GM23248 (cell line): ENCODE data around the gene IRX5. TPM values are rescaled to one million over a fixed set of nuclear protein-coding genes. Genes with fewer than 3 reads are reported as not detected.

Experiments used
- DNase-seq: peaks from one replicate; pipeline ENCODE4 v3.0.0-alpha.2; 2015
- H2AFZ ChIP-seq: fragments of 200-600 bp; sonication (generic); 2 replicates; pipeline ENCODE4 v1.6.1; 2016; ENCODE audit warnings: antibody characterized with exemption
- H3F3A ChIP-seq: fragments of 200-600 bp; sonication (generic); 2 replicates; pipeline ENCODE4 v1.6.1; 2016; ENCODE audit warnings: mild to moderate bottlenecking, antibody characterized with exemption, mixed run types; ENCODE audit not compliant: insufficient read depth
- H3K27ac ChIP-seq: fragments of 200-600 bp; sonication (generic); 2 replicates; pipeline ENCODE4 v1.5.1; 2016; ENCODE audit warnings: mild to moderate bottlenecking
- H3K27me3 ChIP-seq: fragments of 200-600 bp; sonication (generic); replicated peaks from 2 replicates; pipeline ENCODE4 v1.6.1; 2016; ENCODE audit warnings: mild to moderate bottlenecking; ENCODE audit not compliant: insufficient read depth
- H3K36me3 ChIP-seq: fragments of 200-600 bp; sonication (generic); 2 replicates; pipeline ENCODE4 v1.6.1; 2016; ENCODE audit warnings: low read depth, mild to moderate bottlenecking
- H3K4me1 ChIP-seq: fragments of 200-600 bp; sonication (generic); 2 replicates; pipeline ENCODE4 v1.6.1; 2016; ENCODE audit warnings: mild to moderate bottlenecking; ENCODE audit not compliant: insufficient read depth
- H3K4me2 ChIP-seq: fragments of 200-600 bp; sonication (generic); one replicate; pipeline ENCODE4 v1.6.1; 2016; ENCODE audit warnings: mild to moderate bottlenecking; ENCODE audit not compliant: unreplicated experiment
- H3K4me3 ChIP-seq: fragments of 200-600 bp; sonication (generic); 2 replicates; pipeline ENCODE4 v1.5.1; 2016; ENCODE audit warnings: mild to moderate bottlenecking
- H3K79me2 ChIP-seq: fragments of 200-600 bp; sonication (generic); 2 replicates; pipeline ENCODE4 v1.6.1; 2016; ENCODE audit warnings: mild to moderate bottlenecking; ENCODE audit not compliant: insufficient read depth
- H3K9ac ChIP-seq: fragments of 200-600 bp; sonication (generic); 2 replicates; pipeline ENCODE4 v1.6.1; 2016; ENCODE audit warnings: mild to moderate bottlenecking
- H3K9me2 ChIP-seq: fragments of 200-600 bp; sonication (generic); 2 replicates; pipeline ENCODE4 v1.6.1; 2016; ENCODE audit warnings: mixed run types, mild to moderate bottlenecking, moderate library complexity; ENCODE audit not compliant: insufficient read depth
- H3K9me3 ChIP-seq: fragments of 200-600 bp; sonication (generic); one replicate; pipeline ENCODE4 v1.6.1; 2017; ENCODE audit warnings: low read depth
- H4K20me1 ChIP-seq: fragments of 200-600 bp; sonication (generic); 2 replicates; pipeline ENCODE4 v1.6.0; 2016; ENCODE audit not compliant: insufficient read depth
- EZH2 ChIP-seq: fragments of 200-600 bp; sonication (generic); IDR thresholded peaks from 2 replicates; pipeline ENCODE4 v1.6.1; 2018; ENCODE audit warnings: antibody characterized with exemption, mild to moderate bottlenecking; ENCODE audit not compliant: insufficient read depth, poor library complexity, severe bottlenecking
- EZH2phosphoT487 ChIP-seq: fragments of 200-600 bp; sonication (generic); IDR thresholded peaks from 2 replicates; pipeline ENCODE4 v1.6.1; 2018; ENCODE audit warnings: antibody characterized with exemption, moderate library complexity, mild to moderate bottlenecking, low read depth; ENCODE audit not compliant: insufficient read depth
- WGBS, 2 experiments: methylation state at CpG; one replicate each; pipeline ENCODE4 v1.1.6; 2015 to 2017; ENCODE audit warnings: low lambda C conversion rate in 2 of 2, low coverage in 1 of 2; ENCODE audit errors: missing lambda C conversion rate in 2 of 2; 5-methylcytosine and 5-hydroxymethylcytosine counted together
- in situ Hi-C: fragments of 300-500 bp; cut with MboI; formaldehyde crosslinking; loops from 2 replicates; pipeline ENCODE4 v1.15.0; 2020
- polyA plus RNA-seq: library from polyadenylated mRNA; unstranded; fragments of >200 nt; fragmentation: Nextera tagmentation; extraction: Ambion mirVana; gene quantifications from 2 replicates; pipeline ENCODE4 v1.2.1, GENCODE V29; 2016
- total RNA-seq: library from RNA; depleted of rRNA; stranded (reverse); fragments of >200 nt; shearing (Covaris generic); gene quantifications from 2 replicates; pipeline ENCODE4 v1.2.3, GENCODE V29; 2014

Gene IRX5
- total and polyA plus RNA-seq, 2 experiments from 2014 or later: 3.6 to 20.6 TPM

DNA sequence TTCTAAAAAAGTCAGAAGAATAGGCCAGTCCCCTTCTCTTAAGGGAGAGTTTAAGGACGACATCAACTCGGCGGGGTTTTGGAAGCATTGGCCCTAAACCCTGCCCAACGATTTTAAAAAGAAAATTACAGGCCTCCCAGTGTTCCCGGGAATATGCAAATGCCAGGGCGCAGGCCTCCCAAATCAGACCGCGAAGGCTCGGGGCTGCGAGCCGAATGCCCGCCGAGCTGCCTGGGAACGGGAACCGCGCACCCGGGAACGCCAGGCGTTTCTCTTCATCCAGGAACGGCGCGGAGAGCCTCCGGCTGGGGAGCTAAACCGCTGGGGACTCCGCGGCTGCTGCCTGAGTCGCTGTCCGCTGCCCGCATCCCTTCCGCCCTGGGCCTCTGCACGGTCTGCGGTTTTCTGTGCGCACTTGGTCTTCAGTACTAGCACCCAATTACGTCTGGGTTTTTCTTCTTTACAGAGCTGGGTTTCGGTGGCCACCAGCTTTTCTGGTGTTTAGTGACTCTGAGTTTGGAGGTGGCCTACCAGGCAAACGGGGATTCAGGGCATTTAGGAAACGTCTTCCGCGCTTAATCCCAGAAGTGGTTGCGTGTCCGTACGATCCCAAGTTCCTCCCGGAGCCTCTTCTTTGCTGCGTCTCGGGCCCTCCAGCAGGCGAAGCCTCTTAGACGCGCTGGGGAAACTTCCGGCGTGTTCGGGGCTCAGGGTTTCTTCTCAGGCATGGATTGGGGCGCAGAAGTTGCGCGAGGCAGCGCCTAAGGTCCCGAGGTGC, 5.7 kb downstream of the IRX5 start:
- DNase-seq: peak; percentile 77
- peaks cover 21% of the 10 kb centered on the region for H3K4me1 ChIP-seq
- H3K36me3 ChIP-seq: peaks cover 3% of the 10 kb centered on the region; the same call in 1 of the 2 replicates
- H3K79me2 ChIP-seq: peaks cover 98% of the 10 kb centered on the region
- 0 out of 2 replicates have a peak, but pooled peaks cover 3% of the 10 kb centered on the region for H3F3A ChIP-seq
- H3K27ac ChIP-seq: peak overlapping the region; percentile 96
- H3K9me3 ChIP-seq: no peaks in the 10 kb centered on the region
- H3K4me2 ChIP-seq: peak overlapping the region; percentile 100
- WGBS, 2 experiments: 1 to 2% methylated on average over 56 of the region's 56 CpGs
- peak overlapping the region; percentile 96 for H3K9ac ChIP-seq
- H3K9me2 ChIP-seq: no peaks in the 10 kb centered on the region
- H4K20me1 ChIP-seq: no peaks in the 10 kb centered on the region
- TF ChIP-seq EZH2phosphoT487 (0 out of 2 replicates have a peak, but pooled peaks have one; percentile 21), EZH2 (no peak)
- H2AFZ ChIP-seq: peak overlapping the region; percentile 65
- in situ Hi-C loops: loop anchor here (10.0 kb wide), 5 partner anchors 742 to 1382 kb away; no protein-coding TSS in a partner anchor
- H3K27me3 ChIP-seq: no peaks in the 10 kb centered on the region
- H3K4me3 ChIP-seq: peak overlapping the region; percentile 87

DNA sequence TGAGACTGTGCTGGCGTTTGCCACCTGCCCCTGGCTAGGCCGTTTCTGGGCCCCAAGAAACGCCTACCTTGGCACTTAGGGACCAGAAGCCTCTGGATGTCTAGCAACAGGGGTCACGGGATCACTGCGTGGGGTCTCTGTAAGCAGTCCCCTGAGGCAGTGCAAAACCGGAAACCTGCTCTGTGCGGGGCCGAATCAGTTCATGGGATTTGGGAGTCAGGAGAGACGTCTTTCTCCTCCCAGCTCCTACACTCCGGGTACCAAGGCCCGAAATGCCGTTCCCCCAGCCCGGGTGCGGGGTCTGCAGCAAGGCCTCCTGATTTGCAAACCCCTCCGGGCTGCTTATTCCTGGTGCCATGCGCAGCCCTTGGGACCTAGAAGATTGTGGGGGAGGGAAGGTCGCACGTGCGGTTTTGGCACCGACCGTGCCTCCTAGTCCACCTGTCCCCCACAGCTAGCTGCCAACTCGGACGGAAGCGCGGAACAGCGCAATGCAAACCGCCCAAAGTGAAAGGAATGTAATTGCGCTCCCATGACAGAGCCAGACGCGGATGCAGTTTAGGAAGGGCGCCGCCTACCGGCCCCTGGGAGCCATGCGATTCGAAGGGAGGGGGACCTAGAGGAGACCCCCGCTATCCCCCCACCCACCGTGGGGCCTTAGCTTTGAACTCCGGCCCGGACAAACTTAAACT, 6.5 kb downstream of the IRX5 start:
- Histone ChIP-seq H2AFZ (peak overlapping the region; percentile 65), H3F3A (no peaks in the 10 kb centered on the region), H3K9me2 (no peaks in the 10 kb centered on the region), H3K4me1 (peaks cover 21% of the 10 kb centered on the region), H3K27ac (peak overlapping the region; percentile 96), H3K4me3 (peak overlapping the region; percentile 87), H3K4me2 (peak overlapping the region; percentile 100), H3K9me3 (no peaks in the 10 kb centered on the region), H3K36me3 (peaks cover 3% of the 10 kb centered on the region; the same call in 1 of the 2 replicates), H3K27me3 (no peaks in the 10 kb centered on the region), H3K9ac (peak overlapping the region; percentile 96), H4K20me1 (no peaks in the 10 kb centered on the region), H3K79me2 (peaks cover 98% of the 10 kb centered on the region)
- TF ChIP-seq EZH2: no peak
- no peak for TF ChIP-seq EZH2phosphoT487
- WGBS, 2 experiments: 2% methylated on average over 35 to 37 of the region's 39 CpGs
- in situ Hi-C loops: loop anchor here (10.0 kb wide), 5 partner anchors 742 to 1382 kb away; no protein-coding TSS in a partner anchor
- peak; percentile 93 for DNase-seq

DNA sequence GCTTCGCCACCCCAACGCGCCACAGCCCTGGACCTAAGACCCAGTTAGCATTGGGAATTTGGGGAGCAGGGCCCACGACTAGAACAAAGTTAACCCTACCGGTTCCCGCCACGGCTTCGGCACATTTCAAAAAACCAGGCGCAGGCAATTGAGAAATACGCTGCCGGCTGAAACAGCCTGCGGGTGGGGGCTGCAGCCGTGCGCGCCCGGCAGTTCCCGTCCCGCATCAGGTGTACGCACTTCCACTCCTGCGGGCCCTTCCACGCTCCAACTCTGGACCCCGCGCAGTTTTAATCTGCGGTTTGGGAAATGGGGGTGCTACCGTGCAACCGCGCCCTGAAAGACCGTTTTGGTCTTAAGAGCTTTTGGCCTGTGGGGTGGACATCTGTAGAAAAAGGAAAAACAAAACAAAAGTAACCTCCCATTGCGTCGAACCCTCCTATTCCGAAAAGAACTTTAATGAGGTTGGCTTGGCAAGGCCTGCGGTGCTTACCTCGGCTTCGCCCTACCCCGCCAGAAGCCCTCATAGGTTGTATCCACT, 7.1 kb downstream of the IRX5 start:
- in situ Hi-C loops: loop anchor here (10.0 kb wide), 5 partner anchors 743 to 1383 kb away; no protein-coding TSS in a partner anchor
- peak overlapping the region; percentile 96 for H3K9ac ChIP-seq

More for the DNA sequence above, 7.1 kb downstream of the IRX5 start:
- Histone ChIP-seq H4K20me1 (no peaks in the 10 kb centered on the region), H3F3A (no peaks in the 10 kb centered on the region), H3K36me3 (peaks cover 3% of the 10 kb centered on the region; the same call in 1 of the 2 replicates), H3K27me3 (no peaks in the 10 kb centered on the region), H3K79me2 (peaks cover 96% of the 10 kb centered on the region), H3K9me2 (no peaks in the 10 kb centered on the region), H3K4me3 (peak overlapping the region; percentile 87), H3K4me1 (peaks cover 21% of the 10 kb centered on the region), H3K27ac (peak overlapping the region; percentile 96), H2AFZ (peak overlapping the region; percentile 65), H3K9me3 (no peaks in the 10 kb centered on the region), H3K4me2 (peak overlapping the region; percentile 100)
- TF ChIP-seq EZH2 (no peak), EZH2phosphoT487 (no peak)
- WGBS, 2 experiments: 1 to 3% methylated on average over 34 to 35 of the region's 35 CpGs
- peak; percentile 66 for DNase-seq
